A549 (cell line): Measurements from ENCODE around the gene PDE6D. TPM values are rescaled to one million over a fixed set of nuclear protein-coding genes. Genes with fewer than 3 reads are reported as not detected.

Source experiments
- ATAC-seq, 2 experiments: fragments of 200-7000 bp in 1 of 2; fragments of >200 bp in 1 of 2; cut with Nextera tagmentation in 1 of 2; cut with Tn5 transposase in 1 of 2; 3 replicates each; pipeline versions ENCODE4 v1.8.0 to v1.9.1; 2018 to 2020; ENCODE audit warnings: mild to moderate bottlenecking in 1 of 2, moderate library complexity in 1 of 2
- CTCF ChIA-PET: fragments of 300-600 bp; sonication (Branson Sonifier 250); formaldehyde crosslinking; extraction: SDS; loops from one replicate; lab custom pipeline; 2021; ENCODE audit warnings: antibody characterized with exemption, inconsistent platforms; lab: Yijun Ruan, JAX
- POLR2A ChIA-PET: fragments of 350-600 bp; formaldehyde crosslinking; extraction: SDS; loops from one replicate; lab custom pipeline; 2021; ENCODE audit warnings: antibody characterized with exemption, inconsistent platforms; lab: Yijun Ruan, JAX
- DNase-seq, 2 experiments: peaks; one replicate each; pipeline versions ENCODE4 v3.0.0 to v3.0.0-alpha.2; 2011 to 2016; ENCODE audit warnings: low read depth in 1 of 2, low spot score in 1 of 2
- FAIRE-seq: peaks from 2 replicates; lab custom pipeline; 2011; peaks lifted over from hg19 to GRCh38; lab: Jason Lieb, UNC
- H3K27ac ChIP-seq, 2 experiments: fragments of >200 bp; sonication (Bioruptor Twin); formaldehyde crosslinking; 3 replicates each; pipeline ENCODE4 v1.5.1; 2016 to 2017
- H3K4me1 ChIP-seq: fragments of >200 bp; sonication (Bioruptor Twin); formaldehyde crosslinking; 3 replicates; pipeline ENCODE4 v1.6.1; 2016
- H3K4me2 ChIP-seq: fragments of >200 bp; sonication (Bioruptor Twin); formaldehyde crosslinking; 3 replicates; pipeline ENCODE4 v1.6.1; 2016
- H3K4me3 ChIP-seq: fragments of >200 bp; sonication (Bioruptor Twin); formaldehyde crosslinking; 3 replicates; pipeline ENCODE4 v1.5.1; 2016
- H3K9me3 ChIP-seq: fragments of >200 bp; sonication (Bioruptor Twin); formaldehyde crosslinking; 3 replicates; pipeline ENCODE4 v1.6.1; 2016
- CEBPB ChIP-seq, 2 experiments: fragments of >200 bp in 1 of 2; sonication (Bioruptor Twin) in 1 of 2; formaldehyde crosslinking in 1 of 2; IDR thresholded peaks; 2 replicates each; pipeline ENCODE4 v1.6.1; 2012 to 2016
- EHF ChIP-seq: fragments of 250-450 bp; sonication (Bioruptor Pico); IDR thresholded peaks from 2 replicates; pipeline ENCODE4 v1.5.0; 2020; ENCODE audit warnings: mild to moderate bottlenecking
- EHMT2 ChIP-seq: fragments of 200-600 bp; sonication (generic); IDR thresholded peaks from 2 replicates; pipeline ENCODE4 v1.6.1; 2016; ENCODE audit warnings: antibody characterized with exemption, low read depth, mild to moderate bottlenecking, moderate library complexity
- EP300 ChIP-seq, 2 experiments: fragments of >200 bp; sonication (Bioruptor Twin); formaldehyde crosslinking; IDR thresholded peaks; 2 replicates in 1 of 2; 3 replicates in 1 of 2; pipeline ENCODE4 v1.6.1; 2016 to 2017
- FOSB ChIP-seq: fragments of 250-450 bp; sonication (Bioruptor Pico); IDR thresholded peaks from 2 replicates; pipeline ENCODE4 v1.5.0; 2020; ENCODE audit warnings: mild to moderate bottlenecking, moderate library complexity
- FOSL2 ChIP-seq, 2 experiments: fragments of 450-650 bp in 1 of 2; fragments of >200 bp in 1 of 2; sonication (Bioruptor Twin) in 1 of 2; formaldehyde crosslinking; IDR thresholded peaks; 2 replicates each; pipeline versions ENCODE4 v1.5.0 to v1.6.1; 2016 to 2020; ENCODE audit warnings: mild to moderate bottlenecking in 1 of 2, moderate library complexity in 1 of 2
- FOXS1 ChIP-seq: fragments of 250-450 bp; sonication (Bioruptor Pico); IDR thresholded peaks from 2 replicates; pipeline ENCODE4 v1.5.0; 2020; ENCODE audit warnings: mild to moderate bottlenecking, moderate library complexity
- GATA3 ChIP-seq: IDR thresholded peaks from 2 replicates; pipeline ENCODE4 v1.6.1; 2012; ENCODE audit warnings: borderline replicate concordance
- HOXB5 ChIP-seq: fragments of 250-450 bp; sonication (Bioruptor Pico); IDR thresholded peaks from 2 replicates; pipeline ENCODE4 v1.5.0; 2020; ENCODE audit warnings: mild to moderate bottlenecking, moderate library complexity
- JUN ChIP-seq, 2 experiments: fragments of >200 bp; sonication (Bioruptor Twin); formaldehyde crosslinking; IDR thresholded peaks; 2 replicates in 1 of 2; 3 replicates in 1 of 2; pipeline ENCODE4 v1.6.1; 2016 to 2017
- JUNB ChIP-seq: fragments of >200 bp; sonication (Bioruptor Twin); formaldehyde crosslinking; IDR thresholded peaks from 2 replicates; pipeline ENCODE4 v1.6.1; 2016
- KDM1A ChIP-seq: fragments of 200-600 bp; sonication (generic); IDR thresholded peaks from 2 replicates; pipeline ENCODE4 v1.6.1; 2016; ENCODE audit warnings: low read depth, mild to moderate bottlenecking
- KDM5A ChIP-seq: fragments of 200-600 bp; sonication (generic); IDR thresholded peaks from 2 replicates; pipeline ENCODE4 v1.6.1; 2016; ENCODE audit warnings: antibody characterized with exemption, mild to moderate bottlenecking
- MAFK ChIP-seq: fragments of 450-650 bp; IDR thresholded peaks from 2 replicates; pipeline ENCODE4 v1.6.1; 2014; ENCODE audit not compliant: partially characterized antibody
- NPAS2 ChIP-seq: fragments of 250-450 bp; sonication (Bioruptor Pico); IDR thresholded peaks from 2 replicates; pipeline ENCODE4 v1.8.0; 2022; ENCODE audit warnings: mild to moderate bottlenecking, moderate library complexity, borderline replicate concordance
- NR3C1 ChIP-seq: fragments of >200 bp; sonication (Bioruptor Twin); formaldehyde crosslinking; IDR thresholded peaks from 3 replicates; pipeline ENCODE4 v1.6.1; 2017
- POLR2A ChIP-seq: IDR thresholded peaks from 2 replicates; pipeline ENCODE4 v1.6.1; 2012; ENCODE audit warnings: mild to moderate bottlenecking, low read length
- POLR2AphosphoS2 ChIP-seq: conservative IDR thresholded peaks from 2 replicates; pipeline ENCODE4 v1.6.1; 2012; ENCODE audit warnings: low read length, improper control_type of control experiment, inconsistent platforms
- RAD21 ChIP-seq, 2 experiments: fragments of >200 bp in 1 of 2; sonication (Bioruptor Twin) in 1 of 2; formaldehyde crosslinking in 1 of 2; IDR thresholded peaks in 1 of 2; conservative IDR thresholded peaks in 1 of 2; 2 replicates in 1 of 2; 3 replicates in 1 of 2; pipeline ENCODE4 v1.6.1; 2012 to 2018; ENCODE audit warnings: inconsistent platforms in 1 of 2
- RARB ChIP-seq: fragments of 250-450 bp; sonication (Bioruptor Pico); IDR thresholded peaks from 2 replicates; pipeline ENCODE4 v1.8.0; 2021; ENCODE audit warnings: mild to moderate bottlenecking, moderate library complexity
- RCOR1 ChIP-seq: fragments of 150-350 bp; IDR thresholded peaks from 2 replicates; pipeline ENCODE4 v1.6.1; 2014; ENCODE audit warnings: antibody characterized with exemption, low read length, low read depth
- TFCP2L1 ChIP-seq: fragments of 250-450 bp; sonication (Bioruptor Pico); IDR thresholded peaks from 2 replicates; pipeline ENCODE4 v1.5.0; 2021; ENCODE audit warnings: mild to moderate bottlenecking
- TP53 ChIP-seq: fragments of 250-450 bp; sonication (Bioruptor Pico); IDR thresholded peaks from 2 replicates; pipeline ENCODE4 v1.5.0; 2021; ENCODE audit warnings: mild to moderate bottlenecking, moderate library complexity
- ZC3H11A ChIP-seq: fragments of 450-650 bp; IDR thresholded peaks from 2 replicates; pipeline ENCODE4 v1.6.1; 2014; ENCODE audit warnings: antibody characterized with exemption, mild to moderate bottlenecking
- ZNF302 ChIP-seq: fragments of 250-450 bp; sonication (Bioruptor Pico); IDR thresholded peaks from 2 replicates; pipeline ENCODE4 v1.9.0; 2021; ENCODE audit warnings: inconsistent platforms, mild to moderate bottlenecking, moderate library complexity
- WGBS: methylation state at CpG from one replicate; pipeline ENCODE4 v1.1.6; 2017; ENCODE audit errors: missing lambda C conversion rate; 5-methylcytosine and 5-hydroxymethylcytosine counted together
- polyA plus RNA-seq, 4 experiments: library from polyadenylated mRNA; depleted of rRNA in 3 of 4; stranded (reverse); fragments of >200 nt; fragmentation: RNase III in 1 of 4; extraction: RNeasy Plus Mini Kit Qiagen cat#74134 plus additional on column Dnase treatment in 1 of 4; gene quantifications; 2 replicates in 3 of 4; 3 replicates in 1 of 4; pipeline ENCODE4 v1.2.3, GENCODE V29; 2011 to 2017
- TF ChIP-seq, protein P1 (sequence below): fragments of >200 bp; sonication (Bioruptor Twin); formaldehyde crosslinking; IDR thresholded peaks from 2 replicates; pipeline ENCODE4 v1.6.1; 2016
- TF ChIP-seq, protein P2 (sequence below): fragments of >200 bp; sonication (Bioruptor Twin); formaldehyde crosslinking; IDR thresholded peaks from 3 replicates; pipeline ENCODE4 v1.5.1; 2016
- TF ChIP-seq, protein P3 (sequence below): fragments of 150-350 bp; IDR thresholded peaks from 2 replicates; pipeline ENCODE4 v1.6.1; 2014; ENCODE audit warnings: low read depth, mild to moderate bottlenecking, low read length
- TF ChIP-seq, protein P4 (sequence below): fragments of 250-450 bp; sonication (Bioruptor Pico); IDR thresholded peaks from 2 replicates; pipeline ENCODE4 v1.5.0; 2021; ENCODE audit warnings: mild to moderate bottlenecking, moderate library complexity, borderline replicate concordance
- TF ChIP-seq, protein P5 (sequence below): IDR thresholded peaks from 2 replicates; pipeline ENCODE4 v1.6.1; 2012

PDE6D gene
- polyA plus RNA-seq, 2 of the 4 experiments (the other 2 are of a cell fraction), result 27.3 to 51.3 TPM

DNA sequence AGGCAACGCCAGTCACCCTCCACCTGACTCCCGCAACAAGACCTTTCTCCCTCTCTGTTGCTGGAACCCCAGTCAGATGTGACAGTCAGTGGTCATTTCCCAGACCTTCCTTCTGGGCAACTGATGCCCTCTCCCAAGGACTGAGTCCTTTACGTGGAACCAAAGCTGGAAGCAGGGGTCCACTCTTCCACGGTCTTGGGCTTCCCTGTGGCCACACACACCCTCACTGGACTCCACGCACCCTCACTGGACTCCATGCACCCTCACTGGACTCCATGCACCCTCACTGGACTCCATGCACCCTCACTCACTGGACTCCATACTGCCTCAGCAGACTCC is 65.6 kb downstream of the PDE6D start:
- Histone ChIP-seq H3K4me2 (no peak overlapping the region), H3K9me3 (no peaks in the 10 kb centered on the region), H3K27ac (peak overlapping the region in 1 of 2 experiments; percentile 70; a peak in 1 of 6 replicates), H3K4me1 (peaks cover 55% of the 10 kb centered on the region), H3K4me3 (no peak overlapping the region)
- no peak for DNase-seq
- FAIRE-seq, result no peak
- ChIA-PET POLR2A (interaction anchor here (2.7 kb wide), 1 partner anchor 38 kb away, joined by 16 read pairs; no protein-coding TSS in a partner anchor), CTCF (interaction anchor here (0.5 to 78.4 kb wide), 22 partner anchors 9 to 233 kb away, joined by 3 to 4158 read pairs (median 8); no protein-coding TSS in a partner anchor)
- peak; percentile 10 to 21; a peak in 3 of 6 replicates for ATAC-seq
- TF ChIP-seq RAD21 (conservative IDR thresholded peaks at IDR 0.05 in 1 of 2, IDR thresholded peaks at IDR 0.05 in 1 of 2) (0 out of 5 replicates have a peak, but pooled peaks of 1 of the 2 experiments have one; percentile 12), MAFK (no peak), KDM1A (no peak), ZNF302 (no peak), POLR2AphosphoS2 (no peak), RARB (no peak), EP300 (IDR thresholded peaks at IDR 0.05) (no peak), NR3C1 (no peak)
- TF ChIP-seq, protein P1, sequence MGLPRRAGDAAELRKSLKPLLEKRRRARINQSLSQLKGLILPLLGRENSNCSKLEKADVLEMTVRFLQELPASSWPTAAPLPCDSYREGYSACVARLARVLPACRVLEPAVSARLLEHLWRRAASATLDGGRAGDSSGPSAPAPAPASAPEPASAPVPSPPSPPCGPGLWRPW, result no peak
- TF ChIP-seq, protein P2, sequence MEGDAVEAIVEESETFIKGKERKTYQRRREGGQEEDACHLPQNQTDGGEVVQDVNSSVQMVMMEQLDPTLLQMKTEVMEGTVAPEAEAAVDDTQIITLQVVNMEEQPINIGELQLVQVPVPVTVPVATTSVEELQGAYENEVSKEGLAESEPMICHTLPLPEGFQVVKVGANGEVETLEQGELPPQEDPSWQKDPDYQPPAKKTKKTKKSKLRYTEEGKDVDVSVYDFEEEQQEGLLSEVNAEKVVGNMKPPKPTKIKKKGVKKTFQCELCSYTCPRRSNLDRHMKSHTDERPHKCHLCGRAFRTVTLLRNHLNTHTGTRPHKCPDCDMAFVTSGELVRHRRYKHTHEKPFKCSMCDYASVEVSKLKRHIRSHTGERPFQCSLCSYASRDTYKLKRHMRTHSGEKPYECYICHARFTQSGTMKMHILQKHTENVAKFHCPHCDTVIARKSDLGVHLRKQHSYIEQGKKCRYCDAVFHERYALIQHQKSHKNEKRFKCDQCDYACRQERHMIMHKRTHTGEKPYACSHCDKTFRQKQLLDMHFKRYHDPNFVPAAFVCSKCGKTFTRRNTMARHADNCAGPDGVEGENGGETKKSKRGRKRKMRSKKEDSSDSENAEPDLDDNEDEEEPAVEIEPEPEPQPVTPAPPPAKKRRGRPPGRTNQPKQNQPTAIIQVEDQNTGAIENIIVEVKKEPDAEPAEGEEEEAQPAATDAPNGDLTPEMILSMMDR, result peak; percentile 24; the same call in 2 of the 3 replicates
- 41% methylated on average over 5 of the region's 5 CpGs for WGBS

DNA sequence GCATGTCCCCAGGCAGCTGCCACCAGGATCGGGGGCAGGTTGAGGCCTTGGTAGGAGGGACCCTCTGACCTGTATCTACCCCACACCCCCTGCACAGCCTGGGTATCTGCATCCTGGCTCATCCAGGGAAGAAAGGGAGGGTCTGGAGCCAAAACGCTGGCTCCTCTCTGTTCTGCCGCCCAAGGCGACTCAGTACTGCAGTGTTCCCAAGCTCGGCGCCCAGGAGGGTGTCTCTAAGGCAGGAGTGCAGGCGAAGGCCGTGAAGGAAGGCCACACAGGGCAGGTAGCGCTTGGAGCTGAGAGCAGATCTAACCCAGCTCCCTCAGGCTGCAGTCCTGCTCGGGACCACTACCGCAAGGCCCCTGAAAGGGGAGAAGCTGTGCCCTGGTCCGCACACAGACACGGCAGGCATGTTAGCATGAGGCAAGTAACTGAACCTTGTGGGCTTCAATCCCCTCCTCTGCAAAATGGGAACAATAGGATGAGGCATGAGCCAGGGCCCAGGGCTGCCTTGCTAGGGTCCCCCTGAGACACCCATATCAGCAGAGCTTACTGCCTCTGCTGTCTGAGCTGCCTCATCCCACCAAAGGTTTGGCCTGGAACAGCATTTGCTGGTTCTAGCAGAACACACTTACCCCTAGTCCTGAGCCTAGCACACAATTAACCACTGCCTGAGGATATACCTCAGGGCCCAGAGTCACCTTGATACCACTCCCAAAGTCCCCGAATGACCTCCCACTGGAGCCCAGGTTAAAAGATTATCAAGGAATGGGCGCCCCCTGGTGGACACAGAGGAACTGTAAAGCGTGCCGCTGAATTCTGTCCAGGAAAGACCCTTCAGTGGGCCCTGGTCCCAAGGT is 66.2 kb downstream of the PDE6D start:
- Histone ChIP-seq H3K4me1 (peaks cover 55% of the 10 kb centered on the region), H3K27ac (peak overlapping the region in 1 of 2 experiments; percentile 73; a peak in 3 of 6 replicates), H3K4me2 (no peak overlapping the region), H3K9me3 (no peaks in the 10 kb centered on the region), H3K4me3 (no peak overlapping the region)
- ATAC-seq (peak; percentile 17 to 57; a peak in 5 of 6 replicates), DNase-seq (peak; percentile 65), FAIRE-seq (no peak)
- POLR2A ChIA-PET, result interaction anchor here (0.8 to 2.7 kb wide), 7 partner anchors 37 to 251 kb away, joined by 3 to 16 read pairs (median 6); partner anchors contain the start of genes NCL and PDE6D
- WGBS, result 68% methylated on average over 16 of the region's 17 CpGs
- CTCF ChIA-PET, result interaction anchor here (0.6 to 78.4 kb wide), 37 partner anchors 10 to 846 kb away, joined by 3 to 4158 read pairs (median 6); partner anchors contain the start of gene COPS7B
- TF ChIP-seq EHF, result no peak
- no peak for TF ChIP-seq JUNB
- no peak for TF ChIP-seq ZC3H11A
- no peak for TF ChIP-seq ZNF302
- no peak for TF ChIP-seq HOXB5 (CRISPR knock-in tag)
- no peak for TF ChIP-seq FOSB (CRISPR knock-in tag)
- TF ChIP-seq POLR2A, result no peak
- TF ChIP-seq NPAS2 (CRISPR knock-in tag), result no peak
- no peak for TF ChIP-seq KDM5A
- TF ChIP-seq, protein P3, sequence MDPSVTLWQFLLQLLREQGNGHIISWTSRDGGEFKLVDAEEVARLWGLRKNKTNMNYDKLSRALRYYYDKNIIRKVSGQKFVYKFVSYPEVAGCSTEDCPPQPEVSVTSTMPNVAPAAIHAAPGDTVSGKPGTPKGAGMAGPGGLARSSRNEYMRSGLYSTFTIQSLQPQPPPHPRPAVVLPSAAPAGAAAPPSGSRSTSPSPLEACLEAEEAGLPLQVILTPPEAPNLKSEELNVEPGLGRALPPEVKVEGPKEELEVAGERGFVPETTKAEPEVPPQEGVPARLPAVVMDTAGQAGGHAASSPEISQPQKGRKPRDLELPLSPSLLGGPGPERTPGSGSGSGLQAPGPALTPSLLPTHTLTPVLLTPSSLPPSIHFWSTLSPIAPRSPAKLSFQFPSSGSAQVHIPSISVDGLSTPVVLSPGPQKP, result no peak
- TF ChIP-seq RCOR1, result no peak
- no peak for TF ChIP-seq GATA3
- no peak; a peak in 1 of 5 replicates for TF ChIP-seq JUN (IDR thresholded peaks at IDR 0.05)
- TF ChIP-seq TP53 (CRISPR knock-in tag), result no peak
- TF ChIP-seq, protein P4, sequence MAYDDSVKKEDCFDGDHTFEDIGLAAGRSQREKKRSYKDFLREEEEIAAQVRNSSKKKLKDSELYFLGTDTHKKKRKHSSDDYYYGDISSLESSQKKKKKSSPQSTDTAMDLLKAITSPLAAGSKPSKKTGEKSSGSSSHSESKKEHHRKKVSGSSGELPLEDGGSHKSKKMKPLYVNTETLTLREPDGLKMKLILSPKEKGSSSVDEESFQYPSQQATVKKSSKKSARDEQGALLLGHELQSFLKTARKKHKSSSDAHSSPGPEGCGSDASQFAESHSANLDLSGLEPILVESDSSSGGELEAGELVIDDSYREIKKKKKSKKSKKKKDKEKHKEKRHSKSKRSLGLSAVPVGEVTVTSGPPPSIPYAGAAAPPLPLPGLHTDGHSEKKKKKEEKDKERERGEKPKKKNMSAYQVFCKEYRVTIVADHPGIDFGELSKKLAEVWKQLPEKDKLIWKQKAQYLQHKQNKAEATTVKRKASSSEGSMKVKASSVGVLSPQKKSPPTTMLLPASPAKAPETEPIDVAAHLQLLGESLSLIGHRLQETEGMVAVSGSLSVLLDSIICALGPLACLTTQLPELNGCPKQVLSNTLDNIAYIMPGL, result 0 out of 2 replicates have a peak, but pooled peaks have one; percentile 25
- TF ChIP-seq, protein P1, result no peak
- peak; percentile 85 to 86 for TF ChIP-seq RAD21 (conservative IDR thresholded peaks at IDR 0.05 in 1 of 2, IDR thresholded peaks at IDR 0.05 in 1 of 2)
- TF ChIP-seq FOXS1 (CRISPR knock-in tag), result no peak
- TF ChIP-seq, protein P5, sequence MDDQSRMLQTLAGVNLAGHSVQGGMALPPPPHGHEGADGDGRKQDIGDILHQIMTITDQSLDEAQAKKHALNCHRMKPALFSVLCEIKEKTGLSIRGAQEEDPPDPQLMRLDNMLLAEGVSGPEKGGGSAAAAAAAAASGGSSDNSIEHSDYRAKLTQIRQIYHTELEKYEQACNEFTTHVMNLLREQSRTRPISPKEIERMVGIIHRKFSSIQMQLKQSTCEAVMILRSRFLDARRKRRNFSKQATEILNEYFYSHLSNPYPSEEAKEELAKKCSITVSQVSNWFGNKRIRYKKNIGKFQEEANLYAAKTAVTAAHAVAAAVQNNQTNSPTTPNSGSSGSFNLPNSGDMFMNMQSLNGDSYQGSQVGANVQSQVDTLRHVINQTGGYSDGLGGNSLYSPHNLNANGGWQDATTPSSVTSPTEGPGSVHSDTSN, result no peak; the same call in none of the 2 replicates
- TF ChIP-seq FOSL2 (IDR thresholded peaks at IDR 0.05), result no peak
- TF ChIP-seq FOSL2 (CRISPR knock-in tag; IDR thresholded peaks at IDR 0.05), result no peak
- TF ChIP-seq EHMT2, result no peak
- no peak for TF ChIP-seq TFCP2L1 (CRISPR knock-in tag)
- no peak for TF ChIP-seq KDM1A
- no peak for TF ChIP-seq CEBPB (IDR thresholded peaks at IDR 0.05)
